Measurements from ENCODE around the gene EMC1. TPM values are rescaled to one million over a fixed set of nuclear protein-coding genes. Genes with fewer than 3 reads are reported as not detected.
A peak's percentile ranks its signal among the peaks of the same experiment; 100 is the strongest.
"Not testable (repeated sequence)": the region's sequence is repeated elsewhere in the genome, so short reads cannot be mapped to it uniquely, and the experiment has no call there.

Gene EMC1
- polyA plus RNA-seq, 3 donors: 14.7 to 27.1 (median 18.5) TPM

DNA sequence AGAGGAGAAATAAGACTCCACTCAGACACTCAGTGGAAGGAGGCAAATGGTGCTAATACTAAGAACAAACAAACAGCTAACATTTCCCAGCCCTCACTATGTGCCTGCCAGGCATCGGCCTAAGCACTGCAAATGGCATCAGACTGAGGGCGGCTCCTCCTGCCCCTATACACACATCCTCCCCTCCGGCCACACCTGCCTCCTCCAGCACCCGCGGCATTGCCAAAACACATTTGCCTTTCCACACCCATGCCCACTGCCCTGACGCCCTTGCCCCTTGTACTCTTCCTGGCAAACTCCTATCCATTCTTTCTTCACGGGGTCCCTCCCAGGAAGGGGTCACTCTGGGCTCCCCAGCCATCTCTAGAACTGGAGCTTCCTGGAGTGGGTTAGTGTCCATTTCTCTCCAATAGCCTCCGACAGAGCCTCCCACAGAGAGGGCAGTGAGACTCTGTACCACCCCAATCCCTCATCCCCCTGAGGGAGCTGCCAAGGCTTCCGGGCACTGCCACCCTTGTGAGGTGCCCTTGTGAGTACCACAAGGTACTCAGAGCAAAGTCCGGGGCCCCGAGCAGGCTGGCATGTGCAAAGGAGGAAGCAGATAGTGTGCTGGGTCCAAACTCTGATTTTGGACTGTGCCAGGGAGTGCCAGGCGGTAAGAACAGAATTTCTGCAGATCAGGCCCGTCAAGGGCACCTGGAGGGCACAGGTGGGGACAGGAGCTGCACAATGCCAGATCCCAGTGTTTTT is 36.3 kb upstream of the EMC1 start:
- Mint-ChIP-seq H3K36me3 (peaks cover 0 to 11% of the 10 kb centered on the region in 2 donors), H3K4me3 (peak overlapping the region; percentile 48 to 81), H3K27ac (peak overlapping the region in 1 of 7 donors; percentile 45), H3K9me3 (peaks cover 6 to 17% (median 13%) of the 10 kb centered on the region in 7 donors), H3K4me1 (peaks cover 11% of the 10 kb centered on the region), H3K27me3 (ENCODE audit: low read depth in 3 of 3) (peaks cover 14 to 22% (median 20%) of the 10 kb centered on the region in 3 donors)
- Histone ChIP-seq H3K79me2 (ENCODE audit: insufficient read depth, low read length) (no peaks in the 10 kb centered on the region), H3K9me3 (replicated peaks in 1 of 2; ENCODE audit: control insufficient read depth in 1 of 2, insufficient read depth in 1 of 2, low read length in 2 of 2) (peaks cover 0 to 6% of the 10 kb centered on the region in 2 donors), H3K27ac (ENCODE audit: low read depth in 1 of 2, low read length in 2 of 2) (no peak overlapping the region), H3K4me3 (replicated peaks in 1 of 3; ENCODE audit: low read depth in 2 of 3, low read length in 3 of 3) (no peak overlapping the region), H4K20me1 (ENCODE audit: insufficient read depth, low read length) (no peaks in the 10 kb centered on the region), H3K36me3 (replicated peaks in 1 of 2; ENCODE audit: control insufficient read depth in 1 of 2, insufficient read depth in 2 of 2, low read length in 2 of 2) (no peaks in the 10 kb centered on the region), H3K9ac (ENCODE audit: insufficient read depth, low read length, poor library complexity, severe bottlenecking) (no peak overlapping the region), H3K27me3 (ENCODE audit: control insufficient read depth in 2 of 2, insufficient read depth in 2 of 2, low read length in 2 of 2) (peaks cover 6 to 17% of the 10 kb centered on the region in 2 donors), H3K4me1 (ENCODE audit: control insufficient read depth in 1 of 2, insufficient read depth in 2 of 2, low read length in 2 of 2) (peaks cover 6 to 11% of the 10 kb centered on the region in 2 donors), H2AFZ (ENCODE audit: insufficient read depth, low read depth, low read length, poor library complexity, severe bottlenecking) (no peak overlapping the region), H3K4me2 (replicated peaks; ENCODE audit: extremely low read depth, low read length, poor library complexity, severe bottlenecking) (no peak overlapping the region)
- no peak for DNase-seq
- 97% methylated on average over 11 of the region's 13 CpGs for WGBS (ENCODE audit: insufficient coverage)
- TF ChIP-seq, protein P1, sequence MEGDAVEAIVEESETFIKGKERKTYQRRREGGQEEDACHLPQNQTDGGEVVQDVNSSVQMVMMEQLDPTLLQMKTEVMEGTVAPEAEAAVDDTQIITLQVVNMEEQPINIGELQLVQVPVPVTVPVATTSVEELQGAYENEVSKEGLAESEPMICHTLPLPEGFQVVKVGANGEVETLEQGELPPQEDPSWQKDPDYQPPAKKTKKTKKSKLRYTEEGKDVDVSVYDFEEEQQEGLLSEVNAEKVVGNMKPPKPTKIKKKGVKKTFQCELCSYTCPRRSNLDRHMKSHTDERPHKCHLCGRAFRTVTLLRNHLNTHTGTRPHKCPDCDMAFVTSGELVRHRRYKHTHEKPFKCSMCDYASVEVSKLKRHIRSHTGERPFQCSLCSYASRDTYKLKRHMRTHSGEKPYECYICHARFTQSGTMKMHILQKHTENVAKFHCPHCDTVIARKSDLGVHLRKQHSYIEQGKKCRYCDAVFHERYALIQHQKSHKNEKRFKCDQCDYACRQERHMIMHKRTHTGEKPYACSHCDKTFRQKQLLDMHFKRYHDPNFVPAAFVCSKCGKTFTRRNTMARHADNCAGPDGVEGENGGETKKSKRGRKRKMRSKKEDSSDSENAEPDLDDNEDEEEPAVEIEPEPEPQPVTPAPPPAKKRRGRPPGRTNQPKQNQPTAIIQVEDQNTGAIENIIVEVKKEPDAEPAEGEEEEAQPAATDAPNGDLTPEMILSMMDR (IDR thresholded peaks at IDR 0.05): no peak
- intact Hi-C loops (cut with micrococcal nuclease): no loop called here

DNA sequence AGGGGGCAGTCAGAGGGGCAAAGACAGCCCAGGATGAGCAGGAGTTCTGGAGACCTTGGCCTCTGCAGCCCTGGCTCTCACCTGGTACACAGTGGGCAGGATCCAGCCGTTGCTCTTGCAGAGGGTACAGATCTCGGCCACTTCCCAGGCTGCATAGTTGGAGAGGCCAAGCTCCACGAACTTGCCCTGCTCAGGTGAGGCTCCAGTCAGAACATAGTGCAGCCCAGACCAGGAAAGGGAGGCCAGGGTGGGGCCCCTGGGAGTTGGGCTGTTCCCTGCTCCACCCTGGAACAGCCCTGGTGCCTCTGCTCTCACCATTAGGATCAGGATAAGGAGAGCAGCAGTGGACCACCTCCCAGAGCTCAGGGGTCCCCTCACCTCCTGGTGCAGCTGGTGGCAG is 34.5 kb upstream of the EMC1 start:
- H3K4me3 ChIP-seq (replicated peaks in 1 of 3; ENCODE audit: low read depth in 2 of 3, low read length in 3 of 3); H3K27ac Mint-ChIP-seq; H2AFZ ChIP-seq (ENCODE audit: insufficient read depth, low read depth, low read length, poor library complexity, severe bottlenecking); H3K36me3 ChIP-seq (replicated peaks in 1 of 2; ENCODE audit: control insufficient read depth in 1 of 2, insufficient read depth in 2 of 2, low read length in 2 of 2); H3K27ac ChIP-seq (ENCODE audit: low read depth in 1 of 2, low read length in 2 of 2); H3K9ac ChIP-seq (ENCODE audit: insufficient read depth, low read length, poor library complexity, severe bottlenecking); H3K4me2 ChIP-seq (replicated peaks; ENCODE audit: extremely low read depth, low read length, poor library complexity, severe bottlenecking); H3K4me3 Mint-ChIP-seq; H3K9me3 ChIP-seq (replicated peaks in 1 of 2; ENCODE audit: control insufficient read depth in 1 of 2, insufficient read depth in 1 of 2, low read length in 2 of 2); H3K36me3 Mint-ChIP-seq; H3K9me3 Mint-ChIP-seq; DNase-seq; intact Hi-C loops (cut with micrococcal nuclease); H3K79me2 ChIP-seq (ENCODE audit: insufficient read depth, low read length); H4K20me1 ChIP-seq (ENCODE audit: insufficient read depth, low read length): not testable (repeated sequence)
- 78% methylated on average over 3 of the region's 3 CpGs for WGBS (ENCODE audit: insufficient coverage)
- Mint-ChIP-seq H3K4me1 (peaks cover 11% of the 10 kb centered on the region), H3K27me3 (ENCODE audit: low read depth in 3 of 3) (peaks cover 14 to 22% (median 20%) of the 10 kb centered on the region in 3 donors)
- Histone ChIP-seq H3K4me1 (ENCODE audit: control insufficient read depth in 1 of 2, insufficient read depth in 2 of 2, low read length in 2 of 2) (peaks cover 6 to 11% of the 10 kb centered on the region in 2 donors), H3K27me3 (ENCODE audit: control insufficient read depth in 2 of 2, insufficient read depth in 2 of 2, low read length in 2 of 2) (peaks cover 6 to 17% of the 10 kb centered on the region in 2 donors)

DNA sequence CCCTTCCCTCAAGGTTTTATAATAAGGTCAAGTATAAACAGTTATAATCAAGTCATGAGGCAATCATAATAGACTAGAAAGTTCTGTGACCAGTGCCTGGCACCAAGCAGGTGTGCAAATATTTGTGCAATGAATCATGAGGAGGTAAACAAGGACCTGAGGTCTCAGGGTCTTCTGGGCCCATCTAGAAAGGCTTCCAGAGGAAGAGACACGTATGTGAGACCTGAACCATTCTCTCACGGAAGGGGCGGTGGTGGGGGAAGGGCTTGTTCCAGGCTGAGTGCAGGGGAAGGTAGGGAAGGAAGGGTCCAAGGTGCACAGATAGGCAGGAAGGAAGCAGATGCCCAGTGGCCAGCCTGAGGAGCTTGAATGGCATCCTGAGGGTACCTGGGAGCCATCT is 34.0 kb upstream of the EMC1 start:
- intact Hi-C loops (cut with micrococcal nuclease); H3K4me3 Mint-ChIP-seq; H3K4me2 ChIP-seq (replicated peaks; ENCODE audit: extremely low read depth, low read length, poor library complexity, severe bottlenecking): not testable (repeated sequence)

More for the DNA sequence above, 34.0 kb upstream of the EMC1 start:
- H3K27ac Mint-ChIP-seq; H3K4me3 ChIP-seq (replicated peaks in 1 of 3; ENCODE audit: low read depth in 2 of 3, low read length in 3 of 3); H3K36me3 Mint-ChIP-seq; H3K9ac ChIP-seq (ENCODE audit: insufficient read depth, low read length, poor library complexity, severe bottlenecking); H3K36me3 ChIP-seq (replicated peaks in 1 of 2; ENCODE audit: control insufficient read depth in 1 of 2, insufficient read depth in 2 of 2, low read length in 2 of 2); H2AFZ ChIP-seq (ENCODE audit: insufficient read depth, low read depth, low read length, poor library complexity, severe bottlenecking); H4K20me1 ChIP-seq (ENCODE audit: insufficient read depth, low read length); H3K79me2 ChIP-seq (ENCODE audit: insufficient read depth, low read length); H3K27ac ChIP-seq (ENCODE audit: low read depth in 1 of 2, low read length in 2 of 2); H3K9me3 Mint-ChIP-seq; DNase-seq; H3K9me3 ChIP-seq (replicated peaks in 1 of 2; ENCODE audit: control insufficient read depth in 1 of 2, insufficient read depth in 1 of 2, low read length in 2 of 2): not testable (repeated sequence)
- H3K4me1 Mint-ChIP-seq: peaks cover 11% of the 10 kb centered on the region
- H3K27me3 Mint-ChIP-seq (ENCODE audit: low read depth in 3 of 3): peaks cover 14 to 22% (median 20%) of the 10 kb centered on the region in 3 donors
- WGBS (ENCODE audit: insufficient coverage): no CpG with 5 or more reads among the region's 3 CpGs
- H3K27me3 ChIP-seq (ENCODE audit: control insufficient read depth in 2 of 2, insufficient read depth in 2 of 2, low read length in 2 of 2): peaks cover 6 to 17% of the 10 kb centered on the region in 2 donors
- H3K4me1 ChIP-seq (ENCODE audit: control insufficient read depth in 1 of 2, insufficient read depth in 2 of 2, low read length in 2 of 2): peaks cover 6 to 11% of the 10 kb centered on the region in 2 donors

Measured in CD14-positive monocyte (primary cell).